Measurements from ENCODE around the gene KRT17.
"Not testable (repeated sequence)": the region's sequence is repeated elsewhere in the genome, so short reads cannot be mapped to it uniquely, and the experiment has no call there.

KRT17 gene

GRCh38 chr17:41619036-41619926 lies 5.1 kb downstream of the KRT17 start:
- DNase-seq, result no peak

- DNase-seq, result no peak
These were observed 5.9 kb downstream of the KRT17 start for GRCh38 chr17:41618341-41619035.

- no peak for DNase-seq
These were observed 6.7 kb downstream of the KRT17 start for GRCh38 chr17:41617698-41618097.

GRCh38 chr17:41617136-41617535 lies 7.2 kb downstream of the KRT17 start:
- DNase-seq, result no peak

- DNase-seq, result not testable (repeated sequence)
These were observed 7.9 kb downstream of the KRT17 start for GRCh38 chr17:41616486-41616885.

GRCh38 chr17:41615454-41615853 lies 8.9 kb downstream of the KRT17 start:
- no peak for DNase-seq

GRCh38 chr17:41614767-41615166 lies 9.6 kb downstream of the KRT17 start:
- not testable (repeated sequence) for DNase-seq

GRCh38 chr17:41614098-41614497 lies 10.3 kb downstream of the KRT17 start:
- DNase-seq, result no peak

- DNase-seq, result no peak
These were observed 10.9 kb downstream of the KRT17 start for GRCh38 chr17:41613277-41614082.

- DNase-seq, result not testable (repeated sequence)
These were observed 11.8 kb downstream of the KRT17 start, which contains the start of gene KRT16 for GRCh38 chr17:41612376-41613160. Gene KRT16 (minus strand): TSS chr17:41612767. CDS start chr17:41612688, 79 bp downstream.

- no peak for DNase-seq
These were observed 13.3 kb downstream of the KRT17 start for GRCh38 chr17:41610965-41611640.

GRCh38 chr17:41610061-41610517 lies 14.3 kb downstream of the KRT17 start:
- not testable (repeated sequence) for DNase-seq

- DNase-seq, result not testable (repeated sequence)
These were observed 17.4 kb downstream of the KRT17 start for GRCh38 chr17:41606930-41607329.

GRCh38 chr17:41602524-41602923 lies 21.9 kb downstream of the KRT17 start:
- no peak for DNase-seq

GRCh38 chr17:41600318-41600717 lies 24.1 kb downstream of the KRT17 start:
- DNase-seq, result no peak

- no peak for DNase-seq
These were observed 24.7 kb downstream of the KRT17 start for GRCh38 chr17:41599680-41600079.

GRCh38 chr17:41595585-41595984 lies 28.8 kb downstream of the KRT17 start:
- DNase-seq, result no peak

GRCh38 chr17:41594363-41594915 lies 29.9 kb downstream of the KRT17 start:
- DNase-seq, result no peak

GRCh38 chr17:41593306-41593981 lies 30.9 kb downstream of the KRT17 start:
- DNase-seq, result no peak

GRCh38 chr17:41592601-41593305 lies 31.6 kb downstream of the KRT17 start:
- DNase-seq, result no peak
